K562 (cell line): ENCODE measurements around the gene CFAP157.

Source experiments
- NCOA2 ChIP-seq, 2 experiments: fragments of 450-650 bp; IDR thresholded peaks; 2 replicates each; pipeline ENCODE4 v1.6.1; 2018; ENCODE audit warnings: mild to moderate bottlenecking in 2 of 2, moderate library complexity in 1 of 2; ENCODE audit not compliant: partially characterized antibody in 2 of 2
- ZBTB17 ChIP-seq: fragments of 450-650 bp; formaldehyde crosslinking; IDR thresholded peaks from 2 replicates; pipeline ENCODE4 v1.4.0; 2020; ENCODE audit warnings: mild to moderate bottlenecking

- TF ChIP-seq NCOA2 (IDR thresholded peaks at IDR 0.05; ENCODE audit: partially characterized antibody in 2 of 2), result no peak
- no peak for TF ChIP-seq ZBTB17 (CRISPR knock-in tag)
Measured at GRCh38 chr9:127722055-127722745, 15.4 kb downstream of the CFAP157 start.
